Measurements from ENCODE around the gene FITM1. TPM values are rescaled to one million over a fixed set of nuclear protein-coding genes. Genes with fewer than 3 reads are reported as not detected.

Gene FITM1
- total RNA-seq, 1 experiment from 2014 or later, result 0.46 TPM

DNA sequence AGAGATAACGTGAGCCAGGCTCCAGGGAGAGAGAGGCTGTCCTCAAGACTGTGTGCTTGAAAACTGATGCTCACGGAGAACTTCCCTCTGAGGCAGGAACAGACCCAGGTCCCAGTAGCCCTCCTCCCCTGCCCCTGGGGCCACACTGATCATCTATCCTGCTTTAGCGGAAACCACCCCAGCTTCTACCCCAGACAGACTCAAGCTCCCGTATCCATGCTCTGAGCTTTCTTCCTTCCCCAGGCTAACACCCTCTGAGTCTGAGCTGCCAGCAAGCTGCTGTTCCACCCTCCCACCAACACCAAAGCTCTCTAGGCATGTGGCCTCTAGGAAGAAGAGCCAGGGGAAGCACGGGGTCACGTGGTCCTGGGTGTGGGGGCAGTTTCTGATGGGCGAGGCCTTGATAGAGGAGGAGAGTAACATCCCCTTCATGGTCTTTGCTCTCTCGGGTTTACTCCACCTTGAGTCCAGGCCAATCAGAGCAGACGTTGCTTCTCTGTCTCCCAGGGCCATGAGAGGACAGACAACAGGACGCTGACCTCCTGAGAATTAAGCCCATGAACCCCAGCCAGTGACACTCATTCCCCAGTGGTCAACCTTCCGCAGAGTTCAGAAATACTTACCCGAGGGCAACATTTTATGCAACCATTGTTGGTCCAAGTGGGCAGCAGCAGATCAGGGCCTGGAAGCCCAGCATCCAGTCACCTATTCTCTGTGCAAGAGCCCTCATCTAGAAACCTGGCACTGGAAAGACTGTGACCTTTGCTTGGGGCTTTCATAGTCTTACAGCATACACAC is 35.0 kb upstream of the FITM1 start:
- no peaks in the 10 kb centered on the region; the same call in 1 of the 2 replicates for H3K36me3 ChIP-seq (ENCODE audit: control insufficient read depth, insufficient read depth, low read length)
- no peak for DNase-seq (ENCODE audit: low read depth, low spot score)
- no peaks in the 10 kb centered on the region for H3K27me3 ChIP-seq (ENCODE audit: control insufficient read depth, insufficient read depth, low read length)
- in situ Hi-C loops (cut with HindIII; ENCODE audit: low pct_unique_long_range_greater_than_20kb, low sequenced_read_pairs) (no loop called here), intact Hi-C loops (cut with micrococcal nuclease; ENCODE audit: unreplicated experiment) (no loop called here)
- ChIA-PET CTCF (no interaction called here), POLR2A (interaction anchor here (0.5 kb wide), 1 partner anchor 508 kb away, joined by 6 read pairs; no protein-coding TSS in a partner anchor)
- BruUV-seq (replicated peaks), result TSS peak; percentile 79
- no peaks in the 10 kb centered on the region for H3K9me3 ChIP-seq (ENCODE audit: control insufficient read depth, insufficient read depth, low read depth, low read length)
- no peak for ATAC-seq
- peak overlapping the region; percentile 84 to 93 for H3K4me3 ChIP-seq (ENCODE audit: low read depth in 2 of 2, low read length in 2 of 2)
- peaks cover 5% of the 10 kb centered on the region; the same call in 1 of the 2 replicates for H3K4me1 ChIP-seq (ENCODE audit: control insufficient read depth, insufficient read depth, low read length)
- TF ChIP-seq, protein P1, sequence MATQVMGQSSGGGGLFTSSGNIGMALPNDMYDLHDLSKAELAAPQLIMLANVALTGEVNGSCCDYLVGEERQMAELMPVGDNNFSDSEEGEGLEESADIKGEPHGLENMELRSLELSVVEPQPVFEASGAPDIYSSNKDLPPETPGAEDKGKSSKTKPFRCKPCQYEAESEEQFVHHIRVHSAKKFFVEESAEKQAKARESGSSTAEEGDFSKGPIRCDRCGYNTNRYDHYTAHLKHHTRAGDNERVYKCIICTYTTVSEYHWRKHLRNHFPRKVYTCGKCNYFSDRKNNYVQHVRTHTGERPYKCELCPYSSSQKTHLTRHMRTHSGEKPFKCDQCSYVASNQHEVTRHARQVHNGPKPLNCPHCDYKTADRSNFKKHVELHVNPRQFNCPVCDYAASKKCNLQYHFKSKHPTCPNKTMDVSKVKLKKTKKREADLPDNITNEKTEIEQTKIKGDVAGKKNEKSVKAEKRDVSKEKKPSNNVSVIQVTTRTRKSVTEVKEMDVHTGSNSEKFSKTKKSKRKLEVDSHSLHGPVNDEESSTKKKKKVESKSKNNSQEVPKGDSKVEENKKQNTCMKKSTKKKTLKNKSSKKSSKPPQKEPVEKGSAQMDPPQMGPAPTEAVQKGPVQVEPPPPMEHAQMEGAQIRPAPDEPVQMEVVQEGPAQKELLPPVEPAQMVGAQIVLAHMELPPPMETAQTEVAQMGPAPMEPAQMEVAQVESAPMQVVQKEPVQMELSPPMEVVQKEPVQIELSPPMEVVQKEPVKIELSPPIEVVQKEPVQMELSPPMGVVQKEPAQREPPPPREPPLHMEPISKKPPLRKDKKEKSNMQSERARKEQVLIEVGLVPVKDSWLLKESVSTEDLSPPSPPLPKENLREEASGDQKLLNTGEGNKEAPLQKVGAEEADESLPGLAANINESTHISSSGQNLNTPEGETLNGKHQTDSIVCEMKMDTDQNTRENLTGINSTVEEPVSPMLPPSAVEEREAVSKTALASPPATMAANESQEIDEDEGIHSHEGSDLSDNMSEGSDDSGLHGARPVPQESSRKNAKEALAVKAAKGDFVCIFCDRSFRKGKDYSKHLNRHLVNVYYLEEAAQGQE (IDR thresholded peaks at IDR 0.05; ENCODE audit: insufficient read depth in 1 of 2, low read depth in 2 of 2, low read length in 1 of 2), result no peak
- TF ChIP-seq SIN3A (IDR thresholded peaks at IDR 0.05; ENCODE audit: borderline replicate concordance, insufficient read depth, low read depth, low read length) (no peak), CTCF (IDR thresholded peaks at IDR 0.05) (no peak), POLR2AphosphoS5 (IDR thresholded peaks at IDR 0.05; ENCODE audit: low read depth, low read length) (no peak), TCF7L2 (IDR thresholded peaks at IDR 0.05; ENCODE audit: low read depth, low read length) (no peak)
- peak overlapping the region; percentile 85 for H3K27ac ChIP-seq (ENCODE audit: low read length)

DNA sequence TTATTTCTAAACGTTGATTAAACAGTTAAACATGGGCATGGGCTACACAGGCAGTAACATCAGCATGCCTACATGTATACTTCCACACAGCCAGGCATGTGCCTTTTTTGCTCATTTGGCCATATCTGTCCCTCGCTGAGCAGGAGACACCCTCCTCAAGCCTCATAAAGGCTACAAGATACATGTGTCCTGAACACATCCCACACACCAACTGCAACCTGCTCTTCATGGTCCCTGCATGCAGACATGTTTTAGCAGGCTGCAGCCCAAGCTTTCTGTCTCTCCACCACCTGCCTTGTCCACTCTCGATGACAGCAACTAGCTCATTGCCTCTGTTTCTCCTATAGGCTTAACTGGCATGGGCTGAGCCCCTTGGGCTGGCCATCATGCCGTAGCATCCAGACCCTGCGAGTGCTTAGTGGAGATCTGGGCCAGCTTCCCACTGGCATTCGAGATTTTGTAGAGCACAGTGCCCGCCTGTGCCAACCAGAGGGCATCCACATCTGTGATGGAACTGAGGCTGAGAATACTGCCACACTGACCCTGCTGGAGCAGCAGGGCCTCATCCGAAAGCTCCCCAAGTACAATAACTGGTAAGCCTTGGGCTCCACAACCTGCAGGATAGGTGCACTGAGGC is 33.8 kb upstream of the FITM1 start:
- ATAC-seq (no peak), DNase-seq (ENCODE audit: low read depth, low spot score) (no peak)
- no peaks in the 10 kb centered on the region for H3K9me3 ChIP-seq (ENCODE audit: control insufficient read depth, insufficient read depth, low read depth, low read length)
- no peak overlapping the region for H3K4me3 ChIP-seq (ENCODE audit: low read depth in 2 of 2, low read length in 2 of 2)
- POLR2A ChIA-PET, result no interaction called here
- intact Hi-C loops (cut with micrococcal nuclease; ENCODE audit: unreplicated experiment), result no loop called here
- CTCF ChIA-PET, result interaction anchor here (0.6 kb wide), 1 partner anchor 39 kb away, joined by 4 read pairs; no protein-coding TSS in a partner anchor
- H3K27ac ChIP-seq (ENCODE audit: low read length), result no peak overlapping the region
- no TSS peak for BruUV-seq (replicated peaks)
- TF ChIP-seq CTCF (IDR thresholded peaks at IDR 0.05), result no peak
- TF ChIP-seq, protein P1 (IDR thresholded peaks at IDR 0.05; ENCODE audit: insufficient read depth in 1 of 2, low read depth in 2 of 2, low read length in 1 of 2), result no peak
- no peak for TF ChIP-seq TCF7L2 (IDR thresholded peaks at IDR 0.05; ENCODE audit: low read depth, low read length)
- TF ChIP-seq POLR2AphosphoS5 (IDR thresholded peaks at IDR 0.05; ENCODE audit: low read depth, low read length), result no peak
- TF ChIP-seq SIN3A (IDR thresholded peaks at IDR 0.05; ENCODE audit: borderline replicate concordance, insufficient read depth, low read depth, low read length), result no peak
- no peaks in the 10 kb centered on the region; the same call in 1 of the 2 replicates for H3K36me3 ChIP-seq (ENCODE audit: control insufficient read depth, insufficient read depth, low read length)
- peaks cover 5% of the 10 kb centered on the region; the same call in 1 of the 2 replicates for H3K4me1 ChIP-seq (ENCODE audit: control insufficient read depth, insufficient read depth, low read length)
- in situ Hi-C loops (cut with HindIII; ENCODE audit: low pct_unique_long_range_greater_than_20kb, low sequenced_read_pairs), result no loop called here
- H3K27me3 ChIP-seq (ENCODE audit: control insufficient read depth, insufficient read depth, low read length), result no peaks in the 10 kb centered on the region

Data from Panc1 (cell line).